Lung (tissue), 12 donors: ENCODE data around the gene TMED7. TPM values are rescaled to one million over a fixed set of nuclear protein-coding genes. Genes with fewer than 3 reads are reported as not detected.

ENCODE experiments used
- ATAC-seq: fragments of 200-7000 bp; cut with Tn5 transposase; one replicate; pipeline ENCODE4 v1.9.1; 2020; ENCODE audit warnings: moderate number of reproducible peaks; ENCODE audit not compliant: insufficient read depth, low FRiP score
- DNase-seq, 3 donors: peaks; one replicate each; pipeline ENCODE4 v3.0.0-alpha.2; 2013 to 2017
- H3K27ac ChIP-seq, 2 donors: one replicate each; pipeline ENCODE4 v1.5.1; 2013; ENCODE audit warnings: mild to moderate bottlenecking in 2 of 2, moderate library complexity in 2 of 2, control low read depth in 1 of 2, inconsistent platforms in 1 of 2, low read depth in 1 of 2, low read length in 1 of 2
- H3K27me3 ChIP-seq, 3 donors: one replicate each; pipeline ENCODE4 v1.5.1; 2013; ENCODE audit warnings: low read length in 2 of 3; ENCODE audit not compliant: control insufficient read depth in 3 of 3, insufficient read depth in 3 of 3
- H3K36me3 ChIP-seq, 4 donors: one replicate each; pipeline ENCODE4 v1.5.1; 2013; ENCODE audit warnings: low read length in 4 of 4, mild to moderate bottlenecking in 1 of 4, moderate library complexity in 1 of 4; ENCODE audit not compliant: control insufficient read depth in 4 of 4, insufficient read depth in 4 of 4
- H3K4me1 ChIP-seq, 5 donors: one replicate each; pipeline ENCODE4 v1.5.1; 2013; ENCODE audit warnings: low read length in 5 of 5, mild to moderate bottlenecking in 2 of 5, moderate library complexity in 1 of 5; ENCODE audit not compliant: control insufficient read depth in 5 of 5, insufficient read depth in 5 of 5
- H3K4me3 ChIP-seq: one replicate; pipeline ENCODE4 v1.5.1; 2013; ENCODE audit warnings: mild to moderate bottlenecking, control low read depth, moderate library complexity
- H3K9ac ChIP-seq, 2 donors: one replicate each; pipeline ENCODE4 v1.5.1; 2013; ENCODE audit warnings: low read length in 2 of 2, control low read depth in 1 of 2; ENCODE audit not compliant: insufficient read depth in 1 of 2
- H3K9me3 ChIP-seq, 4 donors: one replicate each; pipeline ENCODE4 v1.5.1; 2013; ENCODE audit warnings: low read length in 3 of 4, mild to moderate bottlenecking in 1 of 4, moderate library complexity in 1 of 4; ENCODE audit not compliant: control insufficient read depth in 4 of 4, insufficient read depth in 3 of 4
- WGBS, 2 donors: extraction: QIAGEN DNeasy Blood & Tissue Kit; methylation state at CpG; one replicate each; pipeline ENCODE4 v1.1.7; 2013; 5-methylcytosine and 5-hydroxymethylcytosine counted together
- polyA plus RNA-seq, 2 donors: library from polyadenylated mRNA; stranded (reverse); fragments of 200-250 nt; gene quantifications; one replicate each; pipeline ENCODE4 v1.2.1, GENCODE V29; 2013
- total RNA-seq, 2 donors: library from RNA; depleted of rRNA in 1 of 2; stranded (reverse); fragments of >200 nt in 1 of 2; gene quantifications; one replicate each; pipeline ENCODE4 v1.2.1, GENCODE V29; 2014 to 2021
- TF ChIP-seq, protein P1 (sequence below): IDR thresholded peaks from 2 replicates; pipeline ENCODE4 v1.5.1; 2012; ENCODE audit warnings: mild to moderate bottlenecking; ENCODE audit errors: control extremely low read depth, extremely low read depth
- donor health status: control.
- donor health status: control.
- donor health status: Bipolar disorder and iron deficiency.
- donor health status: healthy.
- donor health status: DM: yes; HTN: yes; CAD: no.

TMED7 gene
- total and polyA plus RNA-seq, 4 donors, result 19.9 to 141 (median 73.1) TPM

DNA sequence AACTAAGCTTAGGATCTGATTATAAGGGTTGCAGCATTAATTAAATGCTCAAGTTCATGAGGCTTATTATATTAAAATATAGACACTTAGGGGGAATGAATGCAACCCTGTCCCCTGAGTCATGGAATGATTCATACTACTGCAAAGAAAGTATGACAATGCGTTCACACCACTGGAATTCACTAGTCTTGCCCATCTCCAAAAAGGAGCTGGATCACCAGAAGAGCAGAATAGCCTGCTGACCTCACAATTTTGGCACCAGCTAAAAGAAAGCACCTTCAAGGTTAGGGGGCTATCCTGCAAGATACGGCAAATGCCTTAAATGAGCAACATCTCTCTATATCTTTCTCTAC is 32.0 kb upstream of the TMED7 start:
- TF ChIP-seq, protein P1, sequence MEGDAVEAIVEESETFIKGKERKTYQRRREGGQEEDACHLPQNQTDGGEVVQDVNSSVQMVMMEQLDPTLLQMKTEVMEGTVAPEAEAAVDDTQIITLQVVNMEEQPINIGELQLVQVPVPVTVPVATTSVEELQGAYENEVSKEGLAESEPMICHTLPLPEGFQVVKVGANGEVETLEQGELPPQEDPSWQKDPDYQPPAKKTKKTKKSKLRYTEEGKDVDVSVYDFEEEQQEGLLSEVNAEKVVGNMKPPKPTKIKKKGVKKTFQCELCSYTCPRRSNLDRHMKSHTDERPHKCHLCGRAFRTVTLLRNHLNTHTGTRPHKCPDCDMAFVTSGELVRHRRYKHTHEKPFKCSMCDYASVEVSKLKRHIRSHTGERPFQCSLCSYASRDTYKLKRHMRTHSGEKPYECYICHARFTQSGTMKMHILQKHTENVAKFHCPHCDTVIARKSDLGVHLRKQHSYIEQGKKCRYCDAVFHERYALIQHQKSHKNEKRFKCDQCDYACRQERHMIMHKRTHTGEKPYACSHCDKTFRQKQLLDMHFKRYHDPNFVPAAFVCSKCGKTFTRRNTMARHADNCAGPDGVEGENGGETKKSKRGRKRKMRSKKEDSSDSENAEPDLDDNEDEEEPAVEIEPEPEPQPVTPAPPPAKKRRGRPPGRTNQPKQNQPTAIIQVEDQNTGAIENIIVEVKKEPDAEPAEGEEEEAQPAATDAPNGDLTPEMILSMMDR, result no peak
- H3K36me3 ChIP-seq, result no peaks in the 10 kb centered on the region
- no peaks in the 10 kb centered on the region for H3K9me3 ChIP-seq
- no peak for ATAC-seq
- 91 to 94% methylated on average over 2 of the region's 2 CpGs for WGBS, 2 donors
- no peak overlapping the region for H3K9ac ChIP-seq
- peaks cover 0 to 27% (median 0%) of the 10 kb centered on the region in 5 donors for H3K4me1 ChIP-seq
- no peaks in the 10 kb centered on the region for H3K27me3 ChIP-seq
- no peak overlapping the region for H3K27ac ChIP-seq
- H3K4me3 ChIP-seq, result no peak overlapping the region
- DNase-seq, result no peak

DNA sequence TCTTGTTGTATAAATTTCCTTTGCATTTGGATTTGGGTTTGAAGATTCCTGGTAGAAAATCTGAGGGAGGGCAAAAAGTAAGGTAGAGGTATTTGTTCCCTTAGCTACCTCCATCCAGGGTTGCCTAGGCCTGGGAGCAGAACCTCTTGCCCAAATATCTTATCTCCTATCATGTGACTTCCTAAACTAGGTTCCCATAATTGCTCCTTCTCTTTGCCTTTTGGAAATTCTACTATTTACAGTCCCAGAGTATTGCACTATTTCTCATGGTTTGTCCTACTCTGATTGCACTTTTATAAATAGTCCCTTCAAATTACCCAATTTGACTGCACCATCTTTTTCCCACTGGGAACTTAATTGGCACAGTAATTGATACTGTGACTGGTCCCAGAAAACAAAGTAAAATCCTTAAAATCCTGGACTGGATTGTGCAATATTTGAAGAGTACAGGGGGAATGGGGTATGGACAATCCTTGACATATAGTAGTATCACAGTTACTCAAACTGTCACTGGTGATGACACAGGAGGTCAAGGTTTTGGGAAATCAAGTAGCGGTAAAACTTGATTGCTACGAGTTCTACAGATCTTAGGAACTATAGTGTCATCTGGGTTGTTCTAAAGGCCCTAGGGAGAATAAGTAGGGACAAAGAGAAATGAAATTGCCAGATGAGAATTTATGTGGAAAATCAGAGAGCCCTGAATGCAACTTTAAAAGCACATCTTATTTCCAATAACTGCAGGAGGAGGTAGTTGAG is 31.5 kb upstream of the TMED7 start:
- H3K4me1 ChIP-seq, result peaks cover 0 to 23% (median 0%) of the 10 kb centered on the region in 5 donors
- ATAC-seq (no peak), DNase-seq (no peak)
- H3K4me3 ChIP-seq, result no peak overlapping the region
- H3K27ac ChIP-seq, result no peak overlapping the region
- 89 to 92% methylated on average over 2 of the region's 2 CpGs for WGBS, 2 donors
- no peak overlapping the region for H3K9ac ChIP-seq
- H3K27me3 ChIP-seq, result no peaks in the 10 kb centered on the region
- TF ChIP-seq, protein P1, result no peak
- no peaks in the 10 kb centered on the region for H3K36me3 ChIP-seq
- no peaks in the 10 kb centered on the region for H3K9me3 ChIP-seq

DNA sequence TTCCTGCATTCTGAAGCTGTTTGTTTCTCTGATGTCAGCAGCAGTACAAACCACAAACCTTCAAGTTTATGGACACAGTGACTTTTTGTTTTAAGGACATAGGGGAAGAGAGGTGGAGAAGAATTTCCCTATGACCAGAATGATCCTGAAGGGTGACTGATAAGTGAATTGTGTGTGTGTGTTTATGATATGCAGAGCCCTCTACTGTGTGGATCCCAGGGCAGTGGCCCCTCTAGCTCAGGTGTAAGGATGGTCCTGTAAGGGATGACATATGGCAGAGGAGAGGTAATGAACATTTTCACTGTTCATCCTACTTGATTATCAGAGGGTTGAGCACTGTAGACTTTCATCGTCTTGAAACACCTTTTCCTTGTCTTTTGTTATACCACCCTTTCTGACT is 30.6 kb upstream of the TMED7 start:
- 88 to 89% methylated on average over 1 of the region's 1 CpG for WGBS, 2 donors
- Histone ChIP-seq H3K9ac (no peak overlapping the region), H3K4me1 (peaks cover 0 to 14% (median 0%) of the 10 kb centered on the region in 5 donors), H3K27ac (no peak overlapping the region), H3K4me3 (no peak overlapping the region), H3K27me3 (no peaks in the 10 kb centered on the region), H3K9me3 (no peaks in the 10 kb centered on the region), H3K36me3 (no peaks in the 10 kb centered on the region)
- ATAC-seq, result no peak
- TF ChIP-seq, protein P1, result no peak
- DNase-seq, result no peak

DNA sequence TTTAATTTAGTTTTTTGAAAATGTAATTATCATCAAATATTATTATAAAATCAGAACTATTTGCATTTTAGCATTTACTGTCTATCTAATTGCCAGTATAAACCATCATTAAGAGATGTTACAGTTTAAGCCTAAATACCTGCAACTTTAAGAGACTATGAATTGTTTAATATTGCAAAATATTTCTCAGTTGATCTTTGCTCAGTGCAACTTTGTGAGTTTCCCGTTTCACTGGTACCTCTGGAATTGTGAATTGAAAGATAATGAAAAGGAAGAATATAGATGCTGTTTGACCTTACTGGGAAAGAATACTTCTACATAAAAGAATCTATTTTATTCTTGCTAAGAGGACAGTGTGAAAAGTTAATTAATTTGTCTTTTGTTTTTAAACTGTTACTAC is 30.2 kb upstream of the TMED7 start:
- Histone ChIP-seq H3K9me3 (no peaks in the 10 kb centered on the region), H3K9ac (no peak overlapping the region), H3K27ac (no peak overlapping the region), H3K4me3 (no peak overlapping the region), H3K4me1 (peaks cover 0 to 10% (median 0%) of the 10 kb centered on the region in 5 donors), H3K27me3 (no peaks in the 10 kb centered on the region), H3K36me3 (no peaks in the 10 kb centered on the region)
- TF ChIP-seq, protein P1, result no peak
- WGBS, 2 donors, result 78 to 84% methylated on average over 1 of the region's 1 CpG
- DNase-seq (no peak), ATAC-seq (no peak)
